ENCODE data around the gene ATG7.

Gene ATG7

GRCh38 chr3:11385891-11386290 is 113.7 kb downstream of the ATG7 start:
- Histone ChIP-seq H3K27me3 (ENCODE audit: insufficient read depth, poor library complexity, severe bottlenecking) (no peaks in the 10 kb centered on the region), H3K27ac (replicated peaks) (no peak overlapping the region), H3K4me3 (replicated peaks; ENCODE audit: insufficient read depth, low read length) (no peak overlapping the region)
- DNase-seq (ENCODE audit: low read depth in 1 of 2, low spot score in 1 of 2), result no peak
- TF ChIP-seq CTCF (IDR thresholded peaks at IDR 0.05; ENCODE audit: insufficient read depth, low read length) (no peak), GABPA (IDR thresholded peaks at IDR 0.05; ENCODE audit: low read depth) (no peak), SPI1 (IDR thresholded peaks at IDR 0.05; ENCODE audit: borderline replicate concordance, low read depth) (no peak), POLR2AphosphoS5 (IDR thresholded peaks at IDR 0.05; ENCODE audit: low read depth) (no peak), REST (IDR thresholded peaks at IDR 0.05; ENCODE audit: insufficient replicate concordance, low read depth) (no peak)

- H3K4me3 ChIP-seq (replicated peaks; ENCODE audit: insufficient read depth, low read length), result no peak overlapping the region
- no peaks in the 10 kb centered on the region for H3K27me3 ChIP-seq (ENCODE audit: insufficient read depth, poor library complexity, severe bottlenecking)
- no peak for DNase-seq (ENCODE audit: low read depth in 1 of 2, low spot score in 1 of 2)
- TF ChIP-seq POLR2AphosphoS5 (IDR thresholded peaks at IDR 0.05; ENCODE audit: low read depth), result no peak
- no peak for TF ChIP-seq REST (IDR thresholded peaks at IDR 0.05; ENCODE audit: insufficient replicate concordance, low read depth)
- no peak for TF ChIP-seq CTCF (IDR thresholded peaks at IDR 0.05; ENCODE audit: insufficient read depth, low read length)
- no peak for TF ChIP-seq SPI1 (IDR thresholded peaks at IDR 0.05; ENCODE audit: borderline replicate concordance, low read depth)
- TF ChIP-seq GABPA (IDR thresholded peaks at IDR 0.05; ENCODE audit: low read depth), result no peak
- H3K27ac ChIP-seq (replicated peaks), result no peak overlapping the region
Measured at GRCh38 chr3:11386465-11387113, 114.4 kb downstream of the ATG7 start.

GRCh38 chr3:11389386-11390268 is 117.4 kb downstream of the ATG7 start:
- Histone ChIP-seq H3K27ac (replicated peaks) (no peak overlapping the region), H3K4me3 (replicated peaks; ENCODE audit: insufficient read depth, low read length) (no peak overlapping the region), H3K27me3 (ENCODE audit: insufficient read depth, poor library complexity, severe bottlenecking) (no peaks in the 10 kb centered on the region)
- no peak for TF ChIP-seq POLR2AphosphoS5 (IDR thresholded peaks at IDR 0.05; ENCODE audit: low read depth)
- no peak for TF ChIP-seq GABPA (IDR thresholded peaks at IDR 0.05; ENCODE audit: low read depth)
- TF ChIP-seq REST (IDR thresholded peaks at IDR 0.05; ENCODE audit: insufficient replicate concordance, low read depth), result no peak
- no peak for TF ChIP-seq CTCF (IDR thresholded peaks at IDR 0.05; ENCODE audit: insufficient read depth, low read length)
- no peak for TF ChIP-seq SPI1 (IDR thresholded peaks at IDR 0.05; ENCODE audit: borderline replicate concordance, low read depth)
- DNase-seq (ENCODE audit: low read depth in 1 of 2, low spot score in 1 of 2), result no peak

Data from HL-60 (cell line).